ENCODE data around the gene CFAP46.
"Not testable (repeated sequence)": the region's sequence is repeated elsewhere in the genome, so short reads cannot be mapped to it uniquely, and the experiment has no call there.

Gene CFAP46

GRCh38 chr10:132900211-132900756 lies 42.1 kb downstream of the CFAP46 start:
- Mint-ChIP-seq H3K4me1 (peaks cover 13% of the 10 kb centered on the region), H3K27me3 (peaks cover 39% of the 10 kb centered on the region), H3K4me3 (no peak overlapping the region), H3K9me3 (peaks cover 9 to 11% of the 10 kb centered on the region in 2 donors), H3K27ac (no peak overlapping the region)
- DNase-seq: no peak
- ATAC-seq: no peak

- peaks cover 7% of the 10 kb centered on the region for H3K4me1 Mint-ChIP-seq
- H3K4me3 Mint-ChIP-seq: no peak overlapping the region
- no peak for ATAC-seq
- no peak for DNase-seq
- H3K27ac Mint-ChIP-seq: no peak overlapping the region
- peaks cover 39% of the 10 kb centered on the region for H3K27me3 Mint-ChIP-seq
- peaks cover 9 to 11% of the 10 kb centered on the region in 2 donors for H3K9me3 Mint-ChIP-seq
These were observed 42.7 kb downstream of the CFAP46 start for GRCh38 chr10:132899751-132900065.

- H3K27ac Mint-ChIP-seq: no peak overlapping the region
- ATAC-seq: peak; percentile 33
These were observed 43.2 kb downstream of the CFAP46 start for GRCh38 chr10:132899054-132899750.

GRCh38 chr10:132898391-132899053 lies 43.8 kb downstream of the CFAP46 start:
- ATAC-seq: peak; percentile 31
- H3K9me3 Mint-ChIP-seq: peaks cover 9 to 11% of the 10 kb centered on the region in 2 donors
- H3K4me1 Mint-ChIP-seq: peaks cover 4% of the 10 kb centered on the region
- peaks cover 47% of the 10 kb centered on the region for H3K27me3 Mint-ChIP-seq
- H3K4me3 Mint-ChIP-seq: no peak overlapping the region
- DNase-seq: no peak
- H3K27ac Mint-ChIP-seq: no peak overlapping the region

More at GRCh38 chr10:132899054-132899750, 43.2 kb downstream of the CFAP46 start:
- H3K4me3 Mint-ChIP-seq: no peak overlapping the region
- H3K27me3 Mint-ChIP-seq: peaks cover 42% of the 10 kb centered on the region
- peaks cover 9 to 11% of the 10 kb centered on the region in 2 donors for H3K9me3 Mint-ChIP-seq
- DNase-seq: no peak
- H3K4me1 Mint-ChIP-seq: peaks cover 2% of the 10 kb centered on the region

GRCh38 chr10:132897516-132898381 lies 44.6 kb downstream of the CFAP46 start:
- peaks cover 11% of the 10 kb centered on the region for H3K4me1 Mint-ChIP-seq
- peaks cover 9 to 11% of the 10 kb centered on the region in 2 donors for H3K9me3 Mint-ChIP-seq
- DNase-seq (no peak), ATAC-seq (peak; percentile 20)
- H3K27ac Mint-ChIP-seq: no peak overlapping the region
- peaks cover 47% of the 10 kb centered on the region for H3K27me3 Mint-ChIP-seq
- H3K4me3 Mint-ChIP-seq: no peak overlapping the region

- peaks cover 11% of the 10 kb centered on the region for H3K4me1 Mint-ChIP-seq
- H3K4me3 Mint-ChIP-seq, ATAC-seq, H3K9me3 Mint-ChIP-seq: not testable (repeated sequence)
- H3K27ac Mint-ChIP-seq: peak overlapping the region in 1 of 2 donors; percentile 3
- H3K27me3 Mint-ChIP-seq: peaks cover 60% of the 10 kb centered on the region
- DNase-seq: peak in 1 of 2 donors; percentile 7
These were observed 48.6 kb downstream of the CFAP46 start for GRCh38 chr10:132893786-132894185.

- H3K4me1 Mint-ChIP-seq: peaks cover 11% of the 10 kb centered on the region
- no peaks in the 10 kb centered on the region for H3K9me3 Mint-ChIP-seq
- no peak overlapping the region for H3K4me3 Mint-ChIP-seq
- peak in 1 of 2 donors; percentile 2 for DNase-seq
- H3K27me3 Mint-ChIP-seq: peaks cover 60% of the 10 kb centered on the region
- no peak overlapping the region for H3K27ac Mint-ChIP-seq
- no peak for ATAC-seq
These were observed 49.3 kb downstream of the CFAP46 start for GRCh38 chr10:132893090-132893489.

GRCh38 chr10:132892004-132892403 lies 50.4 kb downstream of the CFAP46 start:
- H3K27me3 Mint-ChIP-seq: peaks cover 60% of the 10 kb centered on the region
- peaks cover 11% of the 10 kb centered on the region for H3K4me1 Mint-ChIP-seq
- H3K9me3 Mint-ChIP-seq: no peaks in the 10 kb centered on the region
- DNase-seq (peak in 1 of 2 donors; percentile 2), ATAC-seq (no peak)
- H3K27ac Mint-ChIP-seq: no peak overlapping the region
- no peak overlapping the region for H3K4me3 Mint-ChIP-seq

GRCh38 chr10:132891368-132891767 lies 51.0 kb downstream of the CFAP46 start:
- Mint-ChIP-seq H3K4me1 (peaks cover 11% of the 10 kb centered on the region), H3K4me3 (no peak overlapping the region), H3K9me3 (no peaks in the 10 kb centered on the region), H3K27me3 (peaks cover 60% of the 10 kb centered on the region), H3K27ac (no peak overlapping the region)
- no peak for DNase-seq
- ATAC-seq: no peak

GRCh38 chr10:132890301-132890700 lies 52.1 kb downstream of the CFAP46 start:
- ATAC-seq (no peak), DNase-seq (peak in 1 of 2 donors; percentile 2)
- Mint-ChIP-seq H3K4me1 (peaks cover 11% of the 10 kb centered on the region), H3K27ac (peak overlapping the region in 1 of 2 donors; percentile 79), H3K27me3 (peaks cover 56% of the 10 kb centered on the region), H3K9me3 (no peaks in the 10 kb centered on the region), H3K4me3 (no peak overlapping the region)

GRCh38 chr10:132889556-132889955 lies 52.8 kb downstream of the CFAP46 start:
- Mint-ChIP-seq H3K27ac (no peak overlapping the region), H3K4me1 (peaks cover 11% of the 10 kb centered on the region), H3K4me3 (no peak overlapping the region), H3K9me3 (no peaks in the 10 kb centered on the region), H3K27me3 (peaks cover 48% of the 10 kb centered on the region)
- no peak for ATAC-seq
- peak in 1 of 2 donors; percentile 2 for DNase-seq

GRCh38 chr10:132888898-132889490 lies 53.4 kb downstream of the CFAP46 start:
- DNase-seq (peak in 1 of 2 donors; percentile 7), ATAC-seq (no peak)
- no peak overlapping the region for H3K27ac Mint-ChIP-seq

GRCh38 chr10:132888446-132888845 lies 53.9 kb downstream of the CFAP46 start:
- not testable (repeated sequence) for H3K4me3 Mint-ChIP-seq, H3K4me1 Mint-ChIP-seq, H3K9me3 Mint-ChIP-seq, H3K27ac Mint-ChIP-seq, ATAC-seq, DNase-seq
- peaks cover 37% of the 10 kb centered on the region for H3K27me3 Mint-ChIP-seq

More at GRCh38 chr10:132888898-132889490, 53.4 kb downstream of the CFAP46 start:
- peaks cover 43% of the 10 kb centered on the region for H3K27me3 Mint-ChIP-seq
- no peak overlapping the region for H3K4me3 Mint-ChIP-seq
- peaks cover 11% of the 10 kb centered on the region for H3K4me1 Mint-ChIP-seq
- no peaks in the 10 kb centered on the region for H3K9me3 Mint-ChIP-seq

GRCh38 chr10:132886211-132887099 lies 55.9 kb downstream of the CFAP46 start:
- H3K9me3 Mint-ChIP-seq: no peaks in the 10 kb centered on the region
- DNase-seq (no peak), ATAC-seq (peak; percentile 38)
- H3K4me3 Mint-ChIP-seq: no peak overlapping the region
- H3K4me1 Mint-ChIP-seq: no peaks in the 10 kb centered on the region
- H3K27ac Mint-ChIP-seq: no peak overlapping the region
- peaks cover 17% of the 10 kb centered on the region for H3K27me3 Mint-ChIP-seq

Data from stimulated activated naive CD8-positive, alpha-beta T cell treated with anti-CD3 and anti-CD28 coated beads, Interleukin-15, amount 100 ng/mL, for 72 hours (primary cell).